GM13977 (cell line): ENCODE measurements around the gene IL4.
A peak's percentile ranks its signal among the peaks of the same experiment; 100 is the strongest.

Experiments
- DNase-seq: peaks from one replicate; pipeline ENCODE4 v3.0.0; 2012; ENCODE audit warnings: low spot score
- CTCF ChIP-seq: IDR thresholded peaks from 2 replicates; pipeline ENCODE4 v1.5.1; 2012; ENCODE audit warnings: mild to moderate bottlenecking, control low read depth; ENCODE audit not compliant: insufficient read depth; ENCODE audit errors: extremely low read depth, missing control alignments
- in situ Hi-C: fragments of 300-500 bp; cut with MboI; formaldehyde crosslinking; loops from one replicate; pipeline ENCODE4 v1.12.0; 2022; ENCODE audit warnings: low sequenced_read_pairs, low pct_unique_long_range_greater_than_20kb, mixed read lengths, inconsistent platforms; ENCODE audit not compliant: unreplicated experiment

IL4 gene

GRCh38 chr5:132658381-132659302 is 15.1 kb upstream of the IL4 start:
- DNase-seq: no peak
- no peak for TF ChIP-seq CTCF
- in situ Hi-C loops: no loop called here

- in situ Hi-C loops: no loop called here
- no peak for TF ChIP-seq CTCF
- DNase-seq: no peak
Observed at GRCh38 chr5:132659598-132660493, 13.9 kb upstream of the IL4 start.

- in situ Hi-C loops: no loop called here
- DNase-seq: no peak
- peak; percentile 39 for TF ChIP-seq CTCF
Observed at GRCh38 chr5:132661231-132662003, 12.4 kb upstream of the IL4 start.

- in situ Hi-C loops: no loop called here
- no peak for TF ChIP-seq CTCF
- no peak for DNase-seq
Observed at GRCh38 chr5:132662004-132662401, 11.8 kb upstream of the IL4 start.

GRCh38 chr5:132662925-132663770 is 10.6 kb upstream of the IL4 start:
- peak; percentile 86 for DNase-seq

More at GRCh38 chr5:132662925-132663770, 10.6 kb upstream of the IL4 start:
- in situ Hi-C loops: no loop called here
- TF ChIP-seq CTCF: no peak
